H1 (cell line): ENCODE results near the gene NUMB. TPM values are rescaled to one million over a fixed set of nuclear protein-coding genes. Genes with fewer than 3 reads are reported as not detected.

ENCODE experiments used
- CTCF ChIA-PET: fragments of 300-600 bp; sonication (Branson Sonifier 250); formaldehyde crosslinking; loops from one replicate; lab custom pipeline; 2021; ENCODE audit not compliant: partially characterized antibody; lab: Charles Lee
- POLR2A ChIA-PET: fragments of 300-600 bp; sonication (Branson Sonifier 250); formaldehyde crosslinking; loops from one replicate; lab custom pipeline; 2021; ENCODE audit warnings: inconsistent platforms; ENCODE audit not compliant: partially characterized antibody; lab: Charles Lee
- DNase-seq, 2 experiments: peaks; one replicate each; pipeline versions ENCODE4 v3.0.0 to v3.0.0-alpha.2; 2010 to 2022; ENCODE audit warnings: low spot score in 2 of 2, low read depth in 1 of 2, mixed read lengths in 1 of 2
- FAIRE-seq: peaks from 2 replicates; lab custom pipeline; 2011; peaks lifted over from hg19 to GRCh38; lab: Jason Lieb, UNC
- H2AFZ ChIP-seq: 2 replicates; pipeline ENCODE4 v1.8.1; 2012; ENCODE audit warnings: low read length, inconsistent platforms
- H2AK5ac ChIP-seq: 2 replicates; pipeline ENCODE4 v1.6.1; 2013; ENCODE audit warnings: low read depth, low read length
- H2BK120ac ChIP-seq: replicated peaks from 2 replicates; pipeline ENCODE3; 2013; ENCODE audit warnings: low read depth, low read length, inconsistent platforms
- H2BK12ac ChIP-seq: 2 replicates; pipeline ENCODE4 v1.6.1; 2013; ENCODE audit warnings: low read depth, low read length
- H2BK15ac ChIP-seq: 2 replicates; pipeline ENCODE4 v1.6.1; 2013; ENCODE audit warnings: low read length
- H2BK20ac ChIP-seq: 2 replicates; pipeline ENCODE4 v1.6.1; 2013; ENCODE audit warnings: low read length
- H2BK5ac ChIP-seq: 2 replicates; pipeline ENCODE4 v1.6.1; 2013; ENCODE audit warnings: low read depth, low read length
- H3K14ac ChIP-seq: 2 replicates; pipeline ENCODE4 v1.6.1; 2013; ENCODE audit warnings: inconsistent platforms; ENCODE audit not compliant: insufficient read length
- H3K18ac ChIP-seq: 2 replicates; pipeline ENCODE4 v1.6.1; 2013; ENCODE audit warnings: low read length; ENCODE audit errors: extremely low read depth
- H3K23ac ChIP-seq: 2 replicates; pipeline ENCODE4 v1.6.1; 2013; ENCODE audit warnings: inconsistent platforms; ENCODE audit not compliant: insufficient read length
- H3K23me2 ChIP-seq: 2 replicates; pipeline ENCODE4 v1.6.1; 2013; ENCODE audit warnings: low read depth, low read length
- H3K27ac ChIP-seq: 2 replicates; pipeline ENCODE4 v1.6.1; 2011; ENCODE audit warnings: low read depth, low read length, inconsistent platforms
- H3K27me3 ChIP-seq, 4 experiments: replicated peaks in 1 of 4; 1 replicate in 1 of 4; 2 replicates in 3 of 4; pipeline versions ENCODE4 v1.6.1 to v1.8.1; 2011 to 2013; ENCODE audit warnings: low read length in 3 of 4, mild to moderate bottlenecking in 3 of 4, inconsistent platforms in 2 of 4, mixed read lengths in 2 of 4, moderate library complexity in 1 of 4; ENCODE audit not compliant: control insufficient read depth in 3 of 4, insufficient read depth in 3 of 4; ENCODE audit errors: extremely low read depth in 1 of 4
- H3K36me3 ChIP-seq, 4 experiments: 2 replicates each; pipeline versions ENCODE4 v1.6.1 to v1.8.1; 2011 to 2013; ENCODE audit warnings: mild to moderate bottlenecking in 4 of 4, low read length in 3 of 4, moderate library complexity in 2 of 4, control low read depth in 1 of 4, inconsistent platforms in 1 of 4; ENCODE audit not compliant: insufficient read depth in 4 of 4, control insufficient read depth in 2 of 4
- H3K4ac ChIP-seq: replicated peaks from 2 replicates; pipeline ENCODE3; 2013; ENCODE audit warnings: low read length, low read depth, mixed read lengths, inconsistent platforms; ENCODE audit not compliant: insufficient read length
- H3K4me1 ChIP-seq, 4 experiments: replicated peaks in 1 of 4; 1 replicate in 1 of 4; 2 replicates in 3 of 4; pipeline versions ENCODE4 v1.6.1 to v1.8.1; 2011 to 2013; ENCODE audit warnings: low read length in 3 of 4, inconsistent platforms in 2 of 4, mixed read lengths in 1 of 4; ENCODE audit not compliant: insufficient read depth in 4 of 4, control insufficient read depth in 3 of 4
- H3K4me2 ChIP-seq, 2 experiments: 2 replicates each; pipeline versions ENCODE4 v1.6.1 to v1.8.1; 2011 to 2013; ENCODE audit warnings: low read depth in 2 of 2, low read length in 2 of 2, control low read depth in 1 of 2, inconsistent platforms in 1 of 2, mild to moderate bottlenecking in 1 of 2; ENCODE audit not compliant: insufficient read depth in 1 of 2
- H3K4me3 ChIP-seq, 4 experiments: fragments of 200-600, 300-600 bp in 1 of 4; sonication (generic), shearing (Covaris generic), sonication (Bioruptor Twin) in 1 of 4; 2 replicates each; pipeline versions ENCODE4 v1.5.1 to v1.8.1; 2011 to 2016; ENCODE audit warnings: low read length in 4 of 4, low read depth in 3 of 4, control low read depth in 2 of 4, inconsistent platforms in 2 of 4, mild to moderate bottlenecking in 2 of 4, mixed read lengths in 1 of 4, moderate library complexity in 1 of 4; ENCODE audit not compliant: insufficient read depth in 2 of 4; ENCODE audit errors: extremely low read depth in 1 of 4
- H3K56ac ChIP-seq: replicated peaks from 2 replicates; pipeline ENCODE3; 2013; ENCODE audit warnings: low read depth, mild to moderate bottlenecking, mixed read lengths, low read length, inconsistent platforms; ENCODE audit not compliant: insufficient read length
- H3K79me1 ChIP-seq: 2 replicates; pipeline ENCODE4 v1.6.1; 2013; ENCODE audit warnings: low read depth, low read length, control low read depth
- H3K79me2 ChIP-seq, 2 experiments: 2 replicates each; pipeline versions ENCODE4 v1.6.1 to v1.8.1; 2012 to 2013; ENCODE audit warnings: low read length in 2 of 2, mild to moderate bottlenecking in 2 of 2, inconsistent platforms in 1 of 2; ENCODE audit not compliant: insufficient read depth in 2 of 2, control insufficient read depth in 1 of 2
- H3K9ac ChIP-seq, 4 experiments: replicated peaks in 1 of 4; 1 replicate in 1 of 4; 2 replicates in 3 of 4; pipeline versions ENCODE4 v1.6.1 to v1.8.1; 2011 to 2013; ENCODE audit warnings: low read depth in 3 of 4, low read length in 3 of 4, control low read depth in 2 of 4, mild to moderate bottlenecking in 2 of 4, moderate library complexity in 2 of 4, inconsistent platforms in 1 of 4; ENCODE audit errors: extremely low read depth in 1 of 4
- H3K9me3 ChIP-seq, 2 experiments: 2 replicates each; pipeline versions ENCODE4 v1.6.1 to v1.8.1; 2012 to 2013; ENCODE audit warnings: mild to moderate bottlenecking in 2 of 2, moderate library complexity in 2 of 2, control low read depth in 1 of 2, inconsistent platforms in 1 of 2, low read depth in 1 of 2, low read length in 1 of 2, mixed read lengths in 1 of 2; ENCODE audit not compliant: insufficient read depth in 2 of 2
- H4K20me1 ChIP-seq, 2 experiments: replicated peaks in 1 of 2; 2 replicates each; pipeline versions ENCODE3 to v1.8.1; 2011 to 2013; ENCODE audit warnings: inconsistent platforms in 2 of 2, low read length in 2 of 2, mild to moderate bottlenecking in 1 of 2; ENCODE audit not compliant: insufficient read depth in 2 of 2, control insufficient read depth in 1 of 2
- H4K5ac ChIP-seq: 2 replicates; pipeline ENCODE4 v1.6.1; 2013; ENCODE audit warnings: low read length, low read depth, mixed read lengths, inconsistent platforms; ENCODE audit not compliant: insufficient read length
- H4K8ac ChIP-seq: 2 replicates; pipeline ENCODE4 v1.8.0; 2013; ENCODE audit warnings: mild to moderate bottlenecking, moderate library complexity, low read length, inconsistent platforms; ENCODE audit not compliant: insufficient read depth; ENCODE audit errors: extremely low read depth
- H4K91ac ChIP-seq: replicated peaks from 2 replicates; pipeline ENCODE3; 2013; ENCODE audit warnings: low read length, mixed read lengths, inconsistent platforms; ENCODE audit not compliant: insufficient read length
- HDAC6 ChIP-seq: IDR thresholded peaks from one replicate; pipeline ENCODE4 v1.7.1; 2012; ENCODE audit warnings: low read depth, mild to moderate bottlenecking, inconsistent platforms, low read length, moderate library complexity
- MAFK ChIP-seq: IDR thresholded peaks from 2 replicates; pipeline ENCODE4 v1.6.1; 2012; ENCODE audit warnings: low read depth, mild to moderate bottlenecking, improper control_type of control experiment, low read length
- NANOG ChIP-seq: IDR thresholded peaks from 2 replicates; pipeline ENCODE4 v1.6.1; 2011; ENCODE audit warnings: low read length, low read depth, mild to moderate bottlenecking, inconsistent platforms; ENCODE audit not compliant: insufficient read depth, poor library complexity, severe bottlenecking
- WGBS, 2 experiments: shearing (Covaris generic) in 1 of 2; methylation state at CpG; one replicate each; pipeline versions ENCODE4 v1.1.6 to v1.1.7; 2013 to 2015; ENCODE audit warnings: low lambda C conversion rate in 2 of 2, mixed read lengths in 2 of 2, inconsistent platforms in 1 of 2, low coverage in 1 of 2, missing lambda C conversion rate in 1 of 2; ENCODE audit not compliant: insufficient replicate concordance in 2 of 2, insufficient coverage in 1 of 2, insufficient read length in 1 of 2; ENCODE audit errors: extremely low coverage in 1 of 2, missing lambda C conversion rate in 1 of 2; 5-methylcytosine and 5-hydroxymethylcytosine counted together
- polyA plus RNA-seq, 7 experiments: library from polyadenylated mRNA; depleted of rRNA in 3 of 7; stranded (reverse) in 5 of 7; unstranded in 2 of 7; fragments of >200 nt in 5 of 7; fragments of 200-250 nt in 2 of 7; gene quantifications; 1 replicate in 5 of 7; 2 replicates in 1 of 7; 4 replicates in 1 of 7; pipeline versions ENCODE4 v1.2.1 to v1.2.3, GENCODE V29; 2011 to 2013; ENCODE audit warnings: missing spikeins in 2 of 7, mixed read lengths in 2 of 7
- total RNA-seq: library from RNA; stranded (reverse); fragmentation: NEBNext Ultra II Directional; extraction: Animal tissue kit (Norgen Biotek cat#: 25700); gene quantifications from 2 replicates; pipeline ENCODE4 v1.2.1, GENCODE V29; 2021

Gene NUMB
- total and polyA plus RNA-seq, 2 of the 8 experiments (the other 6 are each of a cell fraction or from before 2014, with no cell fraction given), result 54.3 to 78.1 TPM

DNA sequence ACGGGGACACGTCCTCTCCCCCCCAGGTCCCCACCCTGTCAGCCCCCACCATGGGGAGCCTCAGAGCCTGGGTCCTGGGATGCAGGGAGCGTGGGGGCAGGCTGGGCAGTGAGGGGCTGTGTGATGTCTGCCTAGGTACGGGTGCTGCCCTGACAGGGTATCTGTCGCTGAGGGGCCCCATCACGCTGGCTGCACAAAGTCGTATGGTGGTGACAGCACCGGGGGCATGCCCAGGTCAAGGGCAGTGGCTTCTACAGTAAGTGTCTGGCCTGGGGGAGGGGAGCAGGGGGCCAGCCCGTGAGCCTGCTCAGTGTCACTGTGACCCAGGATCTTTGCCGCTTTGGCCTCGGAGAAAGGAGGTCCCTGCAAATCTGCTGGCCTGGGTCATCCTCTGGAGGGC is 197.8 kb downstream of the NUMB start:
- no peak overlapping the region for H4K5ac ChIP-seq
- no peaks in the 10 kb centered on the region for H3K23me2 ChIP-seq
- H3K56ac ChIP-seq, result no peak overlapping the region
- H2AFZ ChIP-seq, result no peak overlapping the region
- H3K23ac ChIP-seq, result no peak overlapping the region
- H3K27me3 ChIP-seq, result no peaks in the 10 kb centered on the region
- TF ChIP-seq HDAC6 (no peak), NANOG (no peak), MAFK (no peak)
- peaks cover 0 to 25% (median 9%) of the 10 kb centered on the region in 4 experiments; a peak in 4 of 8 replicates for H3K36me3 ChIP-seq
- DNase-seq, result no peak
- 97% methylated on average over 10 of the region's 11 CpGs; no CpG with 5 or more reads in 1 of the 2 experiments for WGBS, 2 experiments
- no peak for FAIRE-seq
- H3K27ac ChIP-seq, result no peak overlapping the region
- no peak overlapping the region for H3K18ac ChIP-seq
- no peak overlapping the region for H3K4ac ChIP-seq
- H2BK20ac ChIP-seq, result no peak overlapping the region
- H3K4me1 ChIP-seq, result no peaks in the 10 kb centered on the region; a peak in 1 of 7 replicates
- H4K91ac ChIP-seq, result no peak overlapping the region
- no peak overlapping the region; the same call in 1 of the 2 replicates for H4K8ac ChIP-seq
- no peak overlapping the region for H2BK15ac ChIP-seq
- no peak overlapping the region for H2AK5ac ChIP-seq
- peaks cover 0 to 7% of the 10 kb centered on the region in 2 experiments for H4K20me1 ChIP-seq
- H3K4me3 ChIP-seq, result no peak overlapping the region
- H3K4me2 ChIP-seq, result no peak overlapping the region
- no peak overlapping the region for H3K9ac ChIP-seq
- no peak overlapping the region for H2BK12ac ChIP-seq
- H3K14ac ChIP-seq, result no peak overlapping the region
- no peaks in the 10 kb centered on the region for H3K79me2 ChIP-seq
- H3K79me1 ChIP-seq, result no peaks in the 10 kb centered on the region
- H2BK120ac ChIP-seq, result no peak overlapping the region
- CTCF ChIA-PET, result interaction anchor here (1.0 kb wide), 1 partner anchor 24 kb away, joined by 4 read pairs; no protein-coding TSS in a partner anchor
- no peaks in the 10 kb centered on the region for H3K9me3 ChIP-seq
- no peak overlapping the region for H2BK5ac ChIP-seq
- POLR2A ChIA-PET, result interaction anchor here (1.0 to 1.6 kb wide), 3 partner anchors 10 to 43 kb away, joined by 3 to 4 read pairs (median 4); no protein-coding TSS in a partner anchor
